Prostate gland (tissue), 2 donors: ENCODE data around the gene FCER2. TPM values are rescaled to one million over a fixed set of nuclear protein-coding genes. Genes with fewer than 3 reads are reported as not detected.

Experiments used
- DNase-seq: peaks from one replicate; pipeline ENCODE4 v3.0.0-alpha.2; 2019; ENCODE audit warnings: low spot score
- H3K27ac ChIP-seq, 2 donors: fragments of 200-600 bp; sonication (generic); 2 replicates each; pipeline ENCODE4 v1.5.1; 2017 to 2019
- H3K27me3 ChIP-seq: fragments of 200-600 bp; sonication (generic); replicated peaks from 2 replicates; pipeline ENCODE4 v1.5.1; 2019; ENCODE audit not compliant: insufficient read depth
- H3K36me3 ChIP-seq, 2 donors: fragments of 200-600 bp; sonication (generic); 1 replicate in 1 of 2; 2 replicates in 1 of 2; pipeline versions ENCODE4 v1.5.1 to v1.8.1; 2017 to 2019
- H3K4me1 ChIP-seq: fragments of 200-600 bp; sonication (generic); replicated peaks from 2 replicates; pipeline ENCODE4 v1.5.1; 2019
- H3K4me3 ChIP-seq, 2 donors: fragments of 200-600 bp; sonication (generic); 2 replicates each; pipeline ENCODE4 v1.5.1; 2017 to 2019
- H3K9me3 ChIP-seq: fragments of 200-600 bp; sonication (generic); 2 replicates; pipeline ENCODE4 v1.5.1; 2017
- POLR2A ChIP-seq: fragments of 450-650 bp; IDR thresholded peaks from one replicate; pipeline ENCODE4 v1.6.1; 2016; ENCODE audit warnings: antibody characterized with exemption, mild to moderate bottlenecking
- POLR2AphosphoS5 ChIP-seq: sonication (generic); formaldehyde crosslinking; IDR thresholded peaks from one replicate; pipeline ENCODE4 v1.6.1; 2017; ENCODE audit warnings: antibody characterized with exemption
- WGBS: methylation state at CpG from one replicate; pipeline ENCODE4 v1.1.5; 2018; 5-methylcytosine and 5-hydroxymethylcytosine counted together
- intact Hi-C: fragments of 100-400 bp; cut with DNase I; formaldehyde crosslinking; loops from one replicate; pipeline ENCODE4 v1.14.2; 2022
- total RNA-seq, 2 donors: library from RNA; depleted of rRNA; stranded (reverse); fragments of >200 nt; gene quantifications; one replicate each; pipeline ENCODE4 v1.1.0, GENCODE V29; 2016
- TF ChIP-seq, protein P1 (sequence below), 4 experiments: fragments of 200-600 bp in 2 of 4; fragments of 450-650 bp in 2 of 4; sonication (generic) in 2 of 4; IDR thresholded peaks; 1 replicate in 3 of 4; 2 replicates in 1 of 4; pipeline ENCODE4 v1.5.1; 2016 to 2019; ENCODE audit warnings: antibody characterized with exemption in 4 of 4, mild to moderate bottlenecking in 2 of 4, moderate library complexity in 2 of 4

The FCER2 gene
- total RNA-seq, 2 donors from 2014 or later, result 1.5 TPM; not detected in 1

DNA sequence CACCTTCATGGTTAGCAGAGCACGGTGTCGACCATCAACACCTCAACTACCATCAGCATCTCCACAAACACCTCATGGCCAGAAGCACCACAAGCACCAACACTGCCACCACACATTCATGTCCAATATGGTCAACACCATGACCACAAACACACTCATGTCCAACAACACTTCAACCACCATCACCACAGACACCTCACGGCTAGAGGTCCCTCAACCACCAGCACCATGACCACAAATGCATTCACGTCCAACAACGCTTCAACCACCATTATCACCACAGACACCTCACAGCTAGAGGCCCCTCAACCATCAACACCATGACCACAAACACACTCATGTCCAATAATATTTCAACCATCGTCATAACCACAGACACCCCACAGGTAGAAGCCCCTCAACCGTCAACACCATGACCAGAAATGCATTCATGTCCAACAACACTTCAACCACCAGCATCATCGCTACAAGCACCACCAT, 11.1 kb downstream of the FCER2 start:
- no peak overlapping the region for H3K4me3 ChIP-seq
- intact Hi-C loops, result no loop called here
- H3K4me1 ChIP-seq, result no peaks in the 10 kb centered on the region
- H3K27ac ChIP-seq, result no peak overlapping the region
- no peaks in the 10 kb centered on the region for H3K36me3 ChIP-seq
- WGBS, result 98% methylated on average over 8 of the region's 8 CpGs
- no peaks in the 10 kb centered on the region for H3K27me3 ChIP-seq
- no peaks in the 10 kb centered on the region for H3K9me3 ChIP-seq
- no peak for DNase-seq
- TF ChIP-seq POLR2A (no peak), POLR2AphosphoS5 (no peak)

GRCh38 chr19:7689165-7689564, 12.8 kb downstream of the FCER2 start:
- Histone ChIP-seq H3K9me3 (no peaks in the 10 kb centered on the region), H3K27ac (no peak overlapping the region), H3K36me3 (peaks cover 0 to 2% of the 10 kb centered on the region in 2 donors), H3K4me3 (no peak overlapping the region), H3K4me1 (no peaks in the 10 kb centered on the region), H3K27me3 (no peaks in the 10 kb centered on the region)
- no peak for DNase-seq
- intact Hi-C loops, result no loop called here
- TF ChIP-seq POLR2AphosphoS5 (no peak), POLR2A (no peak)
- TF ChIP-seq, protein P1, sequence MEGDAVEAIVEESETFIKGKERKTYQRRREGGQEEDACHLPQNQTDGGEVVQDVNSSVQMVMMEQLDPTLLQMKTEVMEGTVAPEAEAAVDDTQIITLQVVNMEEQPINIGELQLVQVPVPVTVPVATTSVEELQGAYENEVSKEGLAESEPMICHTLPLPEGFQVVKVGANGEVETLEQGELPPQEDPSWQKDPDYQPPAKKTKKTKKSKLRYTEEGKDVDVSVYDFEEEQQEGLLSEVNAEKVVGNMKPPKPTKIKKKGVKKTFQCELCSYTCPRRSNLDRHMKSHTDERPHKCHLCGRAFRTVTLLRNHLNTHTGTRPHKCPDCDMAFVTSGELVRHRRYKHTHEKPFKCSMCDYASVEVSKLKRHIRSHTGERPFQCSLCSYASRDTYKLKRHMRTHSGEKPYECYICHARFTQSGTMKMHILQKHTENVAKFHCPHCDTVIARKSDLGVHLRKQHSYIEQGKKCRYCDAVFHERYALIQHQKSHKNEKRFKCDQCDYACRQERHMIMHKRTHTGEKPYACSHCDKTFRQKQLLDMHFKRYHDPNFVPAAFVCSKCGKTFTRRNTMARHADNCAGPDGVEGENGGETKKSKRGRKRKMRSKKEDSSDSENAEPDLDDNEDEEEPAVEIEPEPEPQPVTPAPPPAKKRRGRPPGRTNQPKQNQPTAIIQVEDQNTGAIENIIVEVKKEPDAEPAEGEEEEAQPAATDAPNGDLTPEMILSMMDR (IDR thresholded peaks at IDR 0.05), result no peak
- 26% methylated on average over 23 of the region's 23 CpGs for WGBS

- no peak for DNase-seq
- Histone ChIP-seq H3K9me3 (no peaks in the 10 kb centered on the region), H3K36me3 (peaks cover 0 to 10% of the 10 kb centered on the region in 2 donors), H3K27ac (no peak overlapping the region), H3K27me3 (no peaks in the 10 kb centered on the region), H3K4me1 (no peaks in the 10 kb centered on the region), H3K4me3 (no peak overlapping the region)
- intact Hi-C loops, result no loop called here
- WGBS, result 87% methylated on average over 12 of the region's 12 CpGs
- TF ChIP-seq POLR2AphosphoS5 (no peak), POLR2A (no peak)
- TF ChIP-seq, protein P1 (IDR thresholded peaks at IDR 0.05), result no peak
Measured at GRCh38 chr19:7687177-7687576, 14.8 kb downstream of the FCER2 start.

- 40% methylated on average over 19 of the region's 19 CpGs for WGBS
- DNase-seq, result no peak
- no peak overlapping the region for H3K4me3 ChIP-seq
- H3K36me3 ChIP-seq, result peaks cover 0 to 10% of the 10 kb centered on the region in 2 donors
- H3K27me3 ChIP-seq, result no peaks in the 10 kb centered on the region
- intact Hi-C loops, result loop anchor here (2.0 kb wide), 1 partner anchor 35 kb away; no protein-coding TSS in a partner anchor
- TF ChIP-seq, protein P1 (IDR thresholded peaks at IDR 0.05), result no peak
- no peak for TF ChIP-seq POLR2A
- TF ChIP-seq POLR2AphosphoS5, result no peak
- H3K4me1 ChIP-seq, result no peaks in the 10 kb centered on the region
- H3K27ac ChIP-seq, result no peak overlapping the region
- H3K9me3 ChIP-seq, result no peaks in the 10 kb centered on the region
Measured at GRCh38 chr19:7685546-7686445, 16.1 kb downstream of the FCER2 start.

GRCh38 chr19:7682175-7682855, 19.6 kb downstream of the FCER2 start:
- H3K36me3 ChIP-seq, result peaks cover 0 to 10% of the 10 kb centered on the region in 2 donors
- no peaks in the 10 kb centered on the region for H3K9me3 ChIP-seq
- DNase-seq, result no peak
- no peaks in the 10 kb centered on the region for H3K27me3 ChIP-seq
- peak overlapping the region; percentile 100 for H3K4me3 ChIP-seq
- 84% methylated on average over 69 of the region's 74 CpGs for WGBS
- no peaks in the 10 kb centered on the region for H3K4me1 ChIP-seq
- intact Hi-C loops, result no loop called here
- TF ChIP-seq, protein P1 (IDR thresholded peaks at IDR 0.05), result no peak
- TF ChIP-seq POLR2AphosphoS5, result no peak
- TF ChIP-seq POLR2A, result no peak
- no peak overlapping the region for H3K27ac ChIP-seq
